ENCODE measurements around the gene CHCHD10.

DNA sequence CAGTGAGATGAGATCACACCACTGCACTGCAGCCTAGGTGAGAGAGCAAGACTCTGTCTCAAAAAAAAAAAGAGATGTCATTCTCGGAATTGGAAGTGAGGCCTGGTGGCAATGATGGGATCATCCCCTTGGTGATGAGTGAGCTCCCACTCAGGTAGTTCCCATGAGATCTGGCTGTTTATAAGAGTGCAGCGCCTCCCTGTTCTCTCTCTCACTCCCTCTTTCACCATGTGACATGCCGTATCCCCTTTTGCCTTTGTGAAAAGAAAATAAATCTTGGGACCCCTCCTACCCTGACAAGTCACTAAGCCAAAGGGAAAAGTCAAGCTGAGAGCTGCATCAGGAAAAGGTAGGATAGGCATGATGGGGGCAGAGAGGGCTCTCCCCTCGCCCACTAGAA lies 45.6 kb downstream of the CHCHD10 start:
- TF ChIP-seq GATA2 (IDR thresholded peaks at IDR 0.05; ENCODE audit: low read depth, low read length) (no peak), GATA3 (IDR thresholded peaks at IDR 0.05; ENCODE audit: low read depth, low read length) (no peak)

All from SH-SY5Y (cell line).